ENCODE measurements around the gene FYB1.

FYB1 gene

GRCh38 chr5:39116344-39117170 is 102.8 kb downstream of the FYB1 start:
- Histone ChIP-seq H3K9me3 (ENCODE audit: low read depth, low read length) (no peaks in the 10 kb centered on the region), H3K4me3 (no peak overlapping the region), H3K9ac (ENCODE audit: insufficient read length) (no peak overlapping the region), H3K36me3 (ENCODE audit: insufficient read depth, low read length) (no peaks in the 10 kb centered on the region), H3K27ac (no peak overlapping the region)
- no peak for DNase-seq (ENCODE audit: low read depth, low spot score)
- TF ChIP-seq POLR2AphosphoS5 (IDR thresholded peaks at IDR 0.05; ENCODE audit: borderline replicate concordance, low read depth, low read length) (no peak), EZH2 (IDR thresholded peaks at IDR 0.05) (no peak)

GRCh38 chr5:39115644-39116343 is 103.6 kb downstream of the FYB1 start:
- no peaks in the 10 kb centered on the region for H3K36me3 ChIP-seq (ENCODE audit: insufficient read depth, low read length)
- no peak overlapping the region for H3K9ac ChIP-seq (ENCODE audit: insufficient read length)
- DNase-seq (ENCODE audit: low read depth, low spot score) = no peak
- H3K9me3 ChIP-seq (ENCODE audit: low read depth, low read length) = no peaks in the 10 kb centered on the region
- H3K27ac ChIP-seq = no peak overlapping the region
- no peak overlapping the region for H3K4me3 ChIP-seq
- TF ChIP-seq EZH2 (IDR thresholded peaks at IDR 0.05) = no peak
- no peak for TF ChIP-seq FOXP2 (optimal IDR thresholded peaks at IDR 0.05; ENCODE audit: control extremely low read depth, extremely low read length, insufficient read depth)
- TF ChIP-seq POLR2AphosphoS5 (IDR thresholded peaks at IDR 0.05; ENCODE audit: borderline replicate concordance, low read depth, low read length) = no peak

GRCh38 chr5:39114155-39114554 is 105.2 kb downstream of the FYB1 start:
- no peak for TF ChIP-seq FOXP2 (optimal IDR thresholded peaks at IDR 0.05; ENCODE audit: control extremely low read depth, extremely low read length, insufficient read depth)
- TF ChIP-seq POLR2AphosphoS5 (IDR thresholded peaks at IDR 0.05; ENCODE audit: borderline replicate concordance, low read depth, low read length) = no peak
- no peak for TF ChIP-seq EZH2 (IDR thresholded peaks at IDR 0.05)
- Histone ChIP-seq H3K4me3 (no peak overlapping the region), H3K27ac (no peak overlapping the region), H3K36me3 (ENCODE audit: insufficient read depth, low read length) (no peaks in the 10 kb centered on the region), H3K9me3 (ENCODE audit: low read depth, low read length) (no peaks in the 10 kb centered on the region), H3K9ac (ENCODE audit: insufficient read length) (no peak overlapping the region)
- DNase-seq (ENCODE audit: low read depth, low spot score) = no peak

- no peaks in the 10 kb centered on the region for H3K36me3 ChIP-seq (ENCODE audit: insufficient read depth, low read length)
- H3K9me3 ChIP-seq (ENCODE audit: low read depth, low read length) = no peaks in the 10 kb centered on the region
- H3K9ac ChIP-seq (ENCODE audit: insufficient read length) = no peak overlapping the region
- H3K4me3 ChIP-seq = no peak overlapping the region
- TF ChIP-seq EZH2 (IDR thresholded peaks at IDR 0.05) (no peak), FOXP2 (optimal IDR thresholded peaks at IDR 0.05; ENCODE audit: control extremely low read depth, extremely low read length, insufficient read depth) (no peak), POLR2AphosphoS5 (IDR thresholded peaks at IDR 0.05; ENCODE audit: borderline replicate concordance, low read depth, low read length) (no peak)
- H3K27ac ChIP-seq = no peak overlapping the region
- DNase-seq (ENCODE audit: low read depth, low spot score) = no peak
Measured at GRCh38 chr5:39113354-39113953, 105.9 kb downstream of the FYB1 start.

GRCh38 chr5:39109606-39110005 is 109.8 kb downstream of the FYB1 start:
- H3K9me3 ChIP-seq (ENCODE audit: low read depth, low read length) = no peaks in the 10 kb centered on the region
- no peaks in the 10 kb centered on the region for H3K36me3 ChIP-seq (ENCODE audit: insufficient read depth, low read length)
- no peak for DNase-seq (ENCODE audit: low read depth, low spot score)
- H3K27ac ChIP-seq = no peak overlapping the region
- no peak overlapping the region for H3K4me3 ChIP-seq
- TF ChIP-seq FOXP2 (optimal IDR thresholded peaks at IDR 0.05; ENCODE audit: control extremely low read depth, extremely low read length, insufficient read depth) (no peak), POLR2AphosphoS5 (IDR thresholded peaks at IDR 0.05; ENCODE audit: borderline replicate concordance, low read depth, low read length) (no peak), EZH2 (IDR thresholded peaks at IDR 0.05) (no peak)
- H3K9ac ChIP-seq (ENCODE audit: insufficient read length) = no peak overlapping the region

- no peak for TF ChIP-seq POLR2AphosphoS5 (IDR thresholded peaks at IDR 0.05; ENCODE audit: borderline replicate concordance, low read depth, low read length)
- no peak for TF ChIP-seq FOXP2 (optimal IDR thresholded peaks at IDR 0.05; ENCODE audit: control extremely low read depth, extremely low read length, insufficient read depth)
- no peak for TF ChIP-seq EZH2 (IDR thresholded peaks at IDR 0.05)
- DNase-seq (ENCODE audit: low read depth, low spot score) = no peak
- Histone ChIP-seq H3K4me3 (no peak overlapping the region), H3K27ac (no peak overlapping the region), H3K9ac (ENCODE audit: insufficient read length) (no peak overlapping the region), H3K36me3 (ENCODE audit: insufficient read depth, low read length) (no peaks in the 10 kb centered on the region), H3K9me3 (ENCODE audit: low read depth, low read length) (no peaks in the 10 kb centered on the region)
Measured at GRCh38 chr5:39108987-39109386, 110.4 kb downstream of the FYB1 start.

- Histone ChIP-seq H3K9ac (ENCODE audit: insufficient read length) (no peak overlapping the region), H3K36me3 (ENCODE audit: insufficient read depth, low read length) (no peaks in the 10 kb centered on the region), H3K27ac (no peak overlapping the region), H3K9me3 (ENCODE audit: low read depth, low read length) (no peaks in the 10 kb centered on the region), H3K4me3 (no peak overlapping the region)
- no peak for DNase-seq (ENCODE audit: low read depth, low spot score)
- no peak for TF ChIP-seq POLR2AphosphoS5 (IDR thresholded peaks at IDR 0.05; ENCODE audit: borderline replicate concordance, low read depth, low read length)
- TF ChIP-seq EZH2 (IDR thresholded peaks at IDR 0.05) = no peak
- TF ChIP-seq FOXP2 (optimal IDR thresholded peaks at IDR 0.05; ENCODE audit: control extremely low read depth, extremely low read length, insufficient read depth) = no peak
Measured at GRCh38 chr5:39107350-39107749, 112.0 kb downstream of the FYB1 start.

GRCh38 chr5:39106322-39106721 is 113.0 kb downstream of the FYB1 start:
- DNase-seq (ENCODE audit: low read depth, low spot score) = no peak
- Histone ChIP-seq H3K9me3 (ENCODE audit: low read depth, low read length) (no peaks in the 10 kb centered on the region), H3K36me3 (ENCODE audit: insufficient read depth, low read length) (no peaks in the 10 kb centered on the region), H3K4me3 (no peak overlapping the region), H3K27ac (no peak overlapping the region), H3K9ac (ENCODE audit: insufficient read length) (no peak overlapping the region)
- TF ChIP-seq FOXP2 (optimal IDR thresholded peaks at IDR 0.05; ENCODE audit: control extremely low read depth, extremely low read length, insufficient read depth) (no peak), EZH2 (IDR thresholded peaks at IDR 0.05) (no peak), POLR2AphosphoS5 (IDR thresholded peaks at IDR 0.05; ENCODE audit: borderline replicate concordance, low read depth, low read length) (no peak)
